SK-N-SH treated with all-trans-retinoic acid at 6 μM for 48 hours (cell line): ENCODE results near the gene NOP14.
"Not testable (repeated sequence)": the region's sequence is repeated elsewhere in the genome, so short reads cannot be mapped to it uniquely, and the experiment has no call there.

ENCODE experiments used
- ATAC-seq: fragments of 200-7000 bp; cut with Tn5 transposase; 3 replicates; pipeline ENCODE4 v1.9.1; 2020; ENCODE audit warnings: mild to moderate bottlenecking, moderate library complexity
- ARNTL ChIP-seq: fragments of 450-650 bp; formaldehyde crosslinking; IDR thresholded peaks from 2 replicates; pipeline ENCODE4 v1.5.0; 2020; ENCODE audit warnings: low read depth, mild to moderate bottlenecking, moderate library complexity, borderline replicate concordance
- BACH2 ChIP-seq: fragments of 250-450 bp; sonication (Bioruptor Pico); IDR thresholded peaks from 2 replicates; pipeline ENCODE4 v1.9.0; 2021; ENCODE audit warnings: mild to moderate bottlenecking, borderline replicate concordance
- CSDC2 ChIP-seq: fragments of 250-450 bp; sonication (Bioruptor Pico); IDR thresholded peaks from 2 replicates; pipeline ENCODE4 v1.5.0; 2020; ENCODE audit warnings: mild to moderate bottlenecking, moderate library complexity
- CSRNP3 ChIP-seq: fragments of 250-450 bp; sonication (Bioruptor Pico); IDR thresholded peaks from 2 replicates; pipeline ENCODE4 v1.5.1; 2021; ENCODE audit warnings: mild to moderate bottlenecking, moderate library complexity
- ESRRG ChIP-seq: fragments of 250-450 bp; sonication (Bioruptor Pico); IDR thresholded peaks from 2 replicates; pipeline ENCODE4 v1.6.1; 2021; ENCODE audit warnings: mild to moderate bottlenecking
- GLIS3 ChIP-seq: fragments of 250-450 bp; sonication (Bioruptor Pico); IDR thresholded peaks from 2 replicates; pipeline ENCODE4 v1.5.0; 2020; ENCODE audit warnings: mild to moderate bottlenecking, moderate library complexity
- ISL1 ChIP-seq: fragments of 250-450 bp; sonication (Bioruptor Pico); IDR thresholded peaks from 2 replicates; pipeline ENCODE4 v2.1.2; 2022; ENCODE audit warnings: mild to moderate bottlenecking, moderate library complexity
- PATZ1 ChIP-seq: fragments of 250-450 bp; sonication (Bioruptor Pico); IDR thresholded peaks from 2 replicates; pipeline ENCODE4 v1.8.0; 2020; ENCODE audit warnings: mild to moderate bottlenecking, moderate library complexity, borderline replicate concordance
- POU6F1 ChIP-seq: fragments of 250-450 bp; sonication (Bioruptor Pico); IDR thresholded peaks from 2 replicates; pipeline ENCODE4 v1.8.0; 2021; ENCODE audit warnings: low read depth, mild to moderate bottlenecking, moderate library complexity, borderline replicate concordance
- PPARA ChIP-seq: fragments of 250-450 bp; sonication (Bioruptor Pico); IDR thresholded peaks from 2 replicates; pipeline ENCODE4 v1.5.0; 2020; ENCODE audit warnings: mild to moderate bottlenecking, borderline replicate concordance
- RARB ChIP-seq: fragments of 250-450 bp; sonication (Bioruptor Pico); IDR thresholded peaks from 2 replicates; pipeline ENCODE4 v1.8.0; 2021; ENCODE audit warnings: mild to moderate bottlenecking, moderate library complexity
- SNAI2 ChIP-seq: fragments of 250-450 bp; sonication (Bioruptor Pico); IDR thresholded peaks from 2 replicates; pipeline ENCODE4 v1.5.0; 2020; ENCODE audit warnings: mild to moderate bottlenecking, moderate library complexity
- TCF4 ChIP-seq: fragments of 250-450 bp; sonication (Bioruptor Pico); IDR thresholded peaks from 2 replicates; pipeline ENCODE4 v1.8.0; 2021; ENCODE audit warnings: mild to moderate bottlenecking, moderate library complexity, borderline replicate concordance
- TOX ChIP-seq: fragments of 250-450 bp; sonication (Bioruptor Pico); IDR thresholded peaks from 2 replicates; pipeline ENCODE4 v1.8.0; 2021; ENCODE audit warnings: mild to moderate bottlenecking, moderate library complexity, borderline replicate concordance
- TSHZ2 ChIP-seq: fragments of 250-450 bp; sonication (Bioruptor Pico); IDR thresholded peaks from 2 replicates; pipeline ENCODE4 v1.5.0; 2020; ENCODE audit warnings: mild to moderate bottlenecking, moderate library complexity
- ZC3H10 ChIP-seq: fragments of 250-450 bp; sonication (Bioruptor Pico); IDR thresholded peaks from 2 replicates; pipeline ENCODE4 v1.5.1; 2021; ENCODE audit warnings: mild to moderate bottlenecking, moderate library complexity
- ZFP3 ChIP-seq: fragments of 250-450 bp; sonication (Bioruptor Pico); IDR thresholded peaks from 2 replicates; pipeline ENCODE4 v1.5.0; 2020; ENCODE audit warnings: mild to moderate bottlenecking, moderate library complexity
- ZNF565 ChIP-seq: fragments of 450-650 bp; formaldehyde crosslinking; conservative IDR thresholded peaks from 2 replicates; pipeline ENCODE4 v1.5.0; 2020; ENCODE audit warnings: low read depth, mild to moderate bottlenecking, moderate library complexity
- ZNF70 ChIP-seq: fragments of 450-650 bp; formaldehyde crosslinking; IDR thresholded peaks from 2 replicates; pipeline ENCODE4 v1.5.0; 2020; ENCODE audit warnings: mild to moderate bottlenecking, moderate library complexity

NOP14 gene

GRCh38 chr4:2939383-2940243 is 23.6 kb downstream of the NOP14 start:
- no peak for TF ChIP-seq RARB
- ATAC-seq, result no peak

GRCh38 chr4:2938906-2939305 is 24.3 kb downstream of the NOP14 start:
- ATAC-seq, result no peak
- no peak for TF ChIP-seq ZFP3 (CRISPR knock-in tag)

- not testable (repeated sequence) for ATAC-seq
Measured at GRCh38 chr4:2938411-2938810, 24.8 kb downstream of the NOP14 start.

GRCh38 chr4:2937986-2938385 is 25.2 kb downstream of the NOP14 start:
- TF ChIP-seq CSRNP3 (CRISPR knock-in tag) (no peak), GLIS3 (CRISPR knock-in tag) (no peak), ZFP3 (CRISPR knock-in tag) (no peak), ESRRG (CRISPR knock-in tag) (no peak), ZNF70 (CRISPR knock-in tag) (no peak), ISL1 (CRISPR knock-in tag) (no peak), ARNTL (CRISPR knock-in tag) (no peak), SNAI2 (CRISPR knock-in tag) (no peak), BACH2 (CRISPR knock-in tag) (no peak), ZC3H10 (CRISPR knock-in tag) (no peak), TCF4 (CRISPR knock-in tag) (no peak), POU6F1 (CRISPR knock-in tag) (no peak), TSHZ2 (CRISPR knock-in tag) (no peak), PPARA (no peak)
- no peak for ATAC-seq

- no peak for ATAC-seq
- no peak for TF ChIP-seq CSDC2 (CRISPR knock-in tag)
- no peak for TF ChIP-seq RARB
- no peak for TF ChIP-seq ARNTL (CRISPR knock-in tag)
- TF ChIP-seq CSRNP3 (CRISPR knock-in tag), result no peak
- no peak for TF ChIP-seq PATZ1 (CRISPR knock-in tag)
- TF ChIP-seq TOX (CRISPR knock-in tag), result no peak
- no peak for TF ChIP-seq ESRRG (CRISPR knock-in tag)
- TF ChIP-seq ZNF565 (CRISPR knock-in tag), result no peak
- no peak for TF ChIP-seq PPARA
- TF ChIP-seq BACH2 (CRISPR knock-in tag), result no peak
- no peak for TF ChIP-seq POU6F1 (CRISPR knock-in tag)
Measured at GRCh38 chr4:2937146-2937857, 25.9 kb downstream of the NOP14 start.
